H1 (cell line): Measurements from ENCODE around the gene APEH. TPM values are rescaled to one million over a fixed set of nuclear protein-coding genes. Genes with fewer than 3 reads are reported as not detected.

Experiments
- CEBPB ChIP-seq: IDR thresholded peaks from 2 replicates; pipeline ENCODE4 v1.6.1; 2012; ENCODE audit warnings: low read depth, low read length
- EGR1 ChIP-seq: IDR thresholded peaks from 2 replicates; pipeline ENCODE4 v1.6.1; 2011; ENCODE audit warnings: low read depth, low read length, borderline replicate concordance
- KDM5A ChIP-seq: fragments of 200-600 bp; IDR thresholded peaks from 2 replicates; pipeline ENCODE4 v1.7.1; 2012; ENCODE audit warnings: mild to moderate bottlenecking, low read length, inconsistent platforms, mixed read lengths
- SIN3A ChIP-seq, 2 experiments: IDR thresholded peaks in 1 of 2; conservative IDR thresholded peaks in 1 of 2; 2 replicates each; pipeline ENCODE4 v1.6.1; 2011 to 2012; ENCODE audit warnings: low read length in 2 of 2, improper control_type of control experiment in 1 of 2, low read depth in 1 of 2, mild to moderate bottlenecking in 1 of 2
- TAF1 ChIP-seq: IDR thresholded peaks from 2 replicates; pipeline ENCODE4 v1.6.1; 2011; ENCODE audit warnings: mild to moderate bottlenecking, low read depth, low read length
- polyA plus RNA-seq, 7 experiments: library from polyadenylated mRNA; depleted of rRNA in 3 of 7; stranded (reverse) in 5 of 7; unstranded in 2 of 7; fragments of >200 nt in 5 of 7; fragments of 200-250 nt in 2 of 7; gene quantifications; 1 replicate in 5 of 7; 2 replicates in 1 of 7; 4 replicates in 1 of 7; pipeline versions ENCODE4 v1.2.1 to v1.2.3, GENCODE V29; 2011 to 2013; ENCODE audit warnings: missing spikeins in 2 of 7, mixed read lengths in 2 of 7
- total RNA-seq: library from RNA; stranded (reverse); fragmentation: NEBNext Ultra II Directional; extraction: Animal tissue kit (Norgen Biotek cat#: 25700); gene quantifications from 2 replicates; pipeline ENCODE4 v1.2.1, GENCODE V29; 2021
- TF ChIP-seq, protein P1 (sequence below): fragments of 300-600 bp; sonication (generic); IDR thresholded peaks from 2 replicates; pipeline ENCODE4 v1.7.1; 2012; ENCODE audit warnings: low read length, moderate library complexity, mild to moderate bottlenecking, inconsistent platforms; ENCODE audit not compliant: insufficient replicate concordance
- TF ChIP-seq, protein P2 (sequence below): IDR thresholded peaks from 2 replicates; pipeline ENCODE4 v1.6.1; 2011; ENCODE audit warnings: low read length, improper control_type of control experiment

APEH gene
- total and polyA plus RNA-seq, 2 of the 8 experiments (the other 6 are each of a cell fraction or from before 2014, with no cell fraction given): 222 to 260 TPM

DNA sequence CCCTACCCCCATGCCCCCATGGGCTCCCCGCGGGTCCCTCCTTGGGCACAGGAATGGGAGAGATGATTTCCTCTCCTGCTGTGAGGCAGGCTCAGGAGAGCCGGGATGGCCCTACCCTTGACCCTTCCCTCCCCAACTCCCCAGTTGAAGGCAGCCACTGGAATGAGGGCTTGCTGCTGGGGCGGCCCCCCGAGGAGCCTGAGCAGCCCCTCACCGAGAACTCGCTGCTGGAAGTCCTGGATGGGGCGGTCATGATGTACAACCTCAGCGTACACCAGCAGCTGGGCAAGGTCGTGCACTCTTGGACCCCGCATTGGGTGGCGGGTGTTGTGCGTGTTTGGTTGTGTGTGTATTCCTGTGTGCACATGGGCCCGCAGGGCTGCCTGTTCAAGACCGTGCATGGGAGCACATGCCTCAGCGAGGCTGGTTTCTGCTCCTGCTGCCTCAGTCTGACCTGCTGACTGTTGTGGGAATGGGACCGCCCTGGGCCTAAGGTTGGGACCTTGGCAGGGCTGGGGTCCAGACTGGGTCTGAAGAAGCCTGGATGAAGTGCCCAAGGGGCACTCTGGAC is 31.3 kb downstream of the APEH start (continued):
- TF ChIP-seq, protein P1, sequence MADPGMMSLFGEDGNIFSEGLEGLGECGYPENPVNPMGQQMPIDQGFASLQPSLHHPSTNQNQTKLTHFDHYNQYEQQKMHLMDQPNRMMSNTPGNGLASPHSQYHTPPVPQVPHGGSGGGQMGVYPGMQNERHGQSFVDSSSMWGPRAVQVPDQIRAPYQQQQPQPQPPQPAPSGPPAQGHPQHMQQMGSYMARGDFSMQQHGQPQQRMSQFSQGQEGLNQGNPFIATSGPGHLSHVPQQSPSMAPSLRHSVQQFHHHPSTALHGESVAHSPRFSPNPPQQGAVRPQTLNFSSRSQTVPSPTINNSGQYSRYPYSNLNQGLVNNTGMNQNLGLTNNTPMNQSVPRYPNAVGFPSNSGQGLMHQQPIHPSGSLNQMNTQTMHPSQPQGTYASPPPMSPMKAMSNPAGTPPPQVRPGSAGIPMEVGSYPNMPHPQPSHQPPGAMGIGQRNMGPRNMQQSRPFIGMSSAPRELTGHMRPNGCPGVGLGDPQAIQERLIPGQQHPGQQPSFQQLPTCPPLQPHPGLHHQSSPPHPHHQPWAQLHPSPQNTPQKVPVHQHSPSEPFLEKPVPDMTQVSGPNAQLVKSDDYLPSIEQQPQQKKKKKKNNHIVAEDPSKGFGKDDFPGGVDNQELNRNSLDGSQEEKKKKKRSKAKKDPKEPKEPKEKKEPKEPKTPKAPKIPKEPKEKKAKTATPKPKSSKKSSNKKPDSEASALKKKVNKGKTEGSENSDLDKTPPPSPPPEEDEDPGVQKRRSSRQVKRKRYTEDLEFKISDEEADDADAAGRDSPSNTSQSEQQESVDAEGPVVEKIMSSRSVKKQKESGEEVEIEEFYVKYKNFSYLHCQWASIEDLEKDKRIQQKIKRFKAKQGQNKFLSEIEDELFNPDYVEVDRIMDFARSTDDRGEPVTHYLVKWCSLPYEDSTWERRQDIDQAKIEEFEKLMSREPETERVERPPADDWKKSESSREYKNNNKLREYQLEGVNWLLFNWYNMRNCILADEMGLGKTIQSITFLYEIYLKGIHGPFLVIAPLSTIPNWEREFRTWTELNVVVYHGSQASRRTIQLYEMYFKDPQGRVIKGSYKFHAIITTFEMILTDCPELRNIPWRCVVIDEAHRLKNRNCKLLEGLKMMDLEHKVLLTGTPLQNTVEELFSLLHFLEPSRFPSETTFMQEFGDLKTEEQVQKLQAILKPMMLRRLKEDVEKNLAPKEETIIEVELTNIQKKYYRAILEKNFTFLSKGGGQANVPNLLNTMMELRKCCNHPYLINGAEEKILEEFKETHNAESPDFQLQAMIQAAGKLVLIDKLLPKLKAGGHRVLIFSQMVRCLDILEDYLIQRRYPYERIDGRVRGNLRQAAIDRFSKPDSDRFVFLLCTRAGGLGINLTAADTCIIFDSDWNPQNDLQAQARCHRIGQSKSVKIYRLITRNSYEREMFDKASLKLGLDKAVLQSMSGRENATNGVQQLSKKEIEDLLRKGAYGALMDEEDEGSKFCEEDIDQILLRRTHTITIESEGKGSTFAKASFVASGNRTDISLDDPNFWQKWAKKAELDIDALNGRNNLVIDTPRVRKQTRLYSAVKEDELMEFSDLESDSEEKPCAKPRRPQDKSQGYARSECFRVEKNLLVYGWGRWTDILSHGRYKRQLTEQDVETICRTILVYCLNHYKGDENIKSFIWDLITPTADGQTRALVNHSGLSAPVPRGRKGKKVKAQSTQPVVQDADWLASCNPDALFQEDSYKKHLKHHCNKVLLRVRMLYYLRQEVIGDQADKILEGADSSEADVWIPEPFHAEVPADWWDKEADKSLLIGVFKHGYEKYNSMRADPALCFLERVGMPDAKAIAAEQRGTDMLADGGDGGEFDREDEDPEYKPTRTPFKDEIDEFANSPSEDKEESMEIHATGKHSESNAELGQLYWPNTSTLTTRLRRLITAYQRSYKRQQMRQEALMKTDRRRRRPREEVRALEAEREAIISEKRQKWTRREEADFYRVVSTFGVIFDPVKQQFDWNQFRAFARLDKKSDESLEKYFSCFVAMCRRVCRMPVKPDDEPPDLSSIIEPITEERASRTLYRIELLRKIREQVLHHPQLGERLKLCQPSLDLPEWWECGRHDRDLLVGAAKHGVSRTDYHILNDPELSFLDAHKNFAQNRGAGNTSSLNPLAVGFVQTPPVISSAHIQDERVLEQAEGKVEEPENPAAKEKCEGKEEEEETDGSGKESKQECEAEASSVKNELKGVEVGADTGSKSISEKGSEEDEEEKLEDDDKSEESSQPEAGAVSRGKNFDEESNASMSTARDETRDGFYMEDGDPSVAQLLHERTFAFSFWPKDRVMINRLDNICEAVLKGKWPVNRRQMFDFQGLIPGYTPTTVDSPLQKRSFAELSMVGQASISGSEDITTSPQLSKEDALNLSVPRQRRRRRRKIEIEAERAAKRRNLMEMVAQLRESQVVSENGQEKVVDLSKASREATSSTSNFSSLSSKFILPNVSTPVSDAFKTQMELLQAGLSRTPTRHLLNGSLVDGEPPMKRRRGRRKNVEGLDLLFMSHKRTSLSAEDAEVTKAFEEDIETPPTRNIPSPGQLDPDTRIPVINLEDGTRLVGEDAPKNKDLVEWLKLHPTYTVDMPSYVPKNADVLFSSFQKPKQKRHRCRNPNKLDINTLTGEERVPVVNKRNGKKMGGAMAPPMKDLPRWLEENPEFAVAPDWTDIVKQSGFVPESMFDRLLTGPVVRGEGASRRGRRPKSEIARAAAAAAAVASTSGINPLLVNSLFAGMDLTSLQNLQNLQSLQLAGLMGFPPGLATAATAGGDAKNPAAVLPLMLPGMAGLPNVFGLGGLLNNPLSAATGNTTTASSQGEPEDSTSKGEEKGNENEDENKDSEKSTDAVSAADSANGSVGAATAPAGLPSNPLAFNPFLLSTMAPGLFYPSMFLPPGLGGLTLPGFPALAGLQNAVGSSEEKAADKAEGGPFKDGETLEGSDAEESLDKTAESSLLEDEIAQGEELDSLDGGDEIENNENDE: no peak
- TF ChIP-seq CEBPB: no peak
- no peak for TF ChIP-seq KDM5A
- TF ChIP-seq SIN3A (conservative IDR thresholded peaks at IDR 0.05 in 1 of 2, IDR thresholded peaks at IDR 0.05 in 1 of 2; ENCODE audit: low read depth in 1 of 2, low read length in 2 of 2): no peak
- TF ChIP-seq, protein P2, sequence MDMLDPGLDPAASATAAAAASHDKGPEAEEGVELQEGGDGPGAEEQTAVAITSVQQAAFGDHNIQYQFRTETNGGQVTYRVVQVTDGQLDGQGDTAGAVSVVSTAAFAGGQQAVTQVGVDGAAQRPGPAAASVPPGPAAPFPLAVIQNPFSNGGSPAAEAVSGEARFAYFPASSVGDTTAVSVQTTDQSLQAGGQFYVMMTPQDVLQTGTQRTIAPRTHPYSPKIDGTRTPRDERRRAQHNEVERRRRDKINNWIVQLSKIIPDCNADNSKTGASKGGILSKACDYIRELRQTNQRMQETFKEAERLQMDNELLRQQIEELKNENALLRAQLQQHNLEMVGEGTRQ: no peak
- no peak for TF ChIP-seq EGR1
- no peak for TF ChIP-seq TAF1
